ENCODE results near the gene ATG2B. TPM values are rescaled to one million over a fixed set of nuclear protein-coding genes. Genes with fewer than 3 reads are reported as not detected.

The ATG2B gene
- total and polyA plus RNA-seq, 2 experiments from 2014 or later = 3.9 to 18.2 TPM

DNA sequence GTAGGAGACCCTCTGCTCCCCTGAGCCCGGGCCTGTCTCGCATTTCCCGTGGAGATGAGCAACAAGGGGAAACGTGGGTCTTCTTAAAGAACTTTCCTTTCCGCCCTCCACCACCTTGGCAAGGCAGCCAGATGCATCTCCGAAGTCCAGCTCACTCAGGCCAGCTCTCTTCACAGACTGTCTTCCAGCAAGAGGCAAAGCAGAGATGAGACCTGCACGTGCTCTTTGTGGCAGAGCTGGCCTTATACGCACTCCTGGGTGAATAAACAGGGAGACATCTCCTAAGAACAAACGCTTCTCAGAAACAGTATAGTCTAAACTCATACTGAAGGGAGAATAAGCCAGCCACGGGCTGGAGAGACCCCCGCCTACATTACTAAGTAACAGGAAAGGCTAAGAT lies 108.5 kb downstream of the ATG2B start:
- TF ChIP-seq, protein P1, sequence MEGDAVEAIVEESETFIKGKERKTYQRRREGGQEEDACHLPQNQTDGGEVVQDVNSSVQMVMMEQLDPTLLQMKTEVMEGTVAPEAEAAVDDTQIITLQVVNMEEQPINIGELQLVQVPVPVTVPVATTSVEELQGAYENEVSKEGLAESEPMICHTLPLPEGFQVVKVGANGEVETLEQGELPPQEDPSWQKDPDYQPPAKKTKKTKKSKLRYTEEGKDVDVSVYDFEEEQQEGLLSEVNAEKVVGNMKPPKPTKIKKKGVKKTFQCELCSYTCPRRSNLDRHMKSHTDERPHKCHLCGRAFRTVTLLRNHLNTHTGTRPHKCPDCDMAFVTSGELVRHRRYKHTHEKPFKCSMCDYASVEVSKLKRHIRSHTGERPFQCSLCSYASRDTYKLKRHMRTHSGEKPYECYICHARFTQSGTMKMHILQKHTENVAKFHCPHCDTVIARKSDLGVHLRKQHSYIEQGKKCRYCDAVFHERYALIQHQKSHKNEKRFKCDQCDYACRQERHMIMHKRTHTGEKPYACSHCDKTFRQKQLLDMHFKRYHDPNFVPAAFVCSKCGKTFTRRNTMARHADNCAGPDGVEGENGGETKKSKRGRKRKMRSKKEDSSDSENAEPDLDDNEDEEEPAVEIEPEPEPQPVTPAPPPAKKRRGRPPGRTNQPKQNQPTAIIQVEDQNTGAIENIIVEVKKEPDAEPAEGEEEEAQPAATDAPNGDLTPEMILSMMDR (IDR thresholded peaks at IDR 0.05; ENCODE audit: low read depth, low read length) = no peak
- DNase-seq (ENCODE audit: low read depth in 1 of 2, low spot score in 1 of 2) = no peak
- Histone ChIP-seq H3K4me3 (no peak overlapping the region), H3K4me1 (ENCODE audit: low read depth) (peaks cover 7% of the 10 kb centered on the region), H3K9me3 (ENCODE audit: low read depth) (peaks cover 3% of the 10 kb centered on the region), H3K27ac (no peak overlapping the region), H3K27me3 (no peaks in the 10 kb centered on the region), H3K36me3 (no peaks in the 10 kb centered on the region)

DNA sequence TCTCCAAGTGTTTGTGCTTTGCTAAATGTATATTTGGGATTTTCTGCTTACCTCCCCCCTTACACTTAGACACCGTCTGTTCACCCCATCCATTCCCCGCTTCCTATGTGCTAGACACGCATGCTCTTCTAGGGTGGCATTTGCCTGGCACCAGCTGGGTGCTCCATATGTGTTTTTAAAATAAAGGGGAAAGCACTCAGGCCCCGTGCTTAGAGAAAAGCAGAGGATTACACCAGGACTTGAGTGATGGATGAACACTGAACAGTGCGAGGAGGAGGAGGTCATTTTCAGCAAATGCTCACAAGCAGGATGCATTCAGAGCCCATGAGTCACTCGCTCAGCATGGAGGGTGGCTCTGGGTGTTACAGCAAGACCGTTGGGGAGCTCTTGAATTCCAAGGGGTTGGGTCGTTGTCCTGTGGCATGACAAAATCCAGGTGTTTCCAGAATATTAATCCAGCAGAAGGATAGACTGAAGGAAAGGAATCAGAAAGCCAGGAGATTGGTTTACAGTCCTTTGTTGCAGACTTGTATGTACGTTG lies 110.1 kb downstream of the ATG2B start:
- no peaks in the 10 kb centered on the region for H3K36me3 ChIP-seq
- peak in 1 of 2 donors; percentile 92 for DNase-seq (ENCODE audit: low read depth in 1 of 2, low spot score in 1 of 2)
- H3K4me1 ChIP-seq (ENCODE audit: low read depth) = peaks cover 7% of the 10 kb centered on the region
- no peaks in the 10 kb centered on the region for H3K27me3 ChIP-seq
- TF ChIP-seq, protein P1 (IDR thresholded peaks at IDR 0.05; ENCODE audit: low read depth, low read length) = no peak
- H3K27ac ChIP-seq = no peak overlapping the region
- no peaks in the 10 kb centered on the region for H3K9me3 ChIP-seq (ENCODE audit: low read depth)
- no peak overlapping the region for H3K4me3 ChIP-seq

DNA sequence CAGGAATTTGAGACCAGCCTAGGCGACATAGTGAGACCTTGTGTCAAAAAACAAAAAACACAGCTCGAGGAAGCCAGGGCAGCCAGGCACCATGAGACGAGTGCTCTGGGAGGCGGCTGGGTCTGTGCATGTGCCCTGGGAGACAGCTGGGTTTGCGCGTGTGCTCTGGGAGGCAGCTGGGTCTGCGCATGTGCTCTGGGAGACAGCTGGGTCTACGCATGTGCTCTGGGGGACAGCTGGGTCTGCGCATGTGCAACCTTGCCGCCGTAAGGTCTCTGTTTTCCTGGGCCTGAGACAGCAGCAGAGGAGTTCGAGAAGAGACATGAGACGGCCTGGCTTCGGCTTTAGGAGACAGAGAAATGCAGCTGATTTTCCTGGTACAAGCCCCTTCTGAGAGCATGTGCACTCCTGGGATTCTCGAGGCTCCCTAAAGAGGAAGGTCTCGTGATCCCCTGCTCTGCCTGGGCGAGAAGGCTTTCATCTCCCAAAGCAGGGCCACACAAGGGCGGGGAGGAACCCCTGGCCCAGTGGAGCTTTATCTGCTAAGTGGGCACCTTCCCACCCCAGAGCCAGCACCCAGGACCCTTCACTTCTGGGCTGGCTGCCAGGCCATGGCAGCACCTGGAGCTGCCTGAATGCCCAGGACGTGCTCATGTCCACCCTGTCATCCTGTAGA lies 110.7 kb downstream of the ATG2B start:
- Histone ChIP-seq H3K4me3 (no peak overlapping the region), H3K27ac (no peak overlapping the region)
- TF ChIP-seq, protein P1 (IDR thresholded peaks at IDR 0.05; ENCODE audit: low read depth, low read length) = no peak

DNA sequence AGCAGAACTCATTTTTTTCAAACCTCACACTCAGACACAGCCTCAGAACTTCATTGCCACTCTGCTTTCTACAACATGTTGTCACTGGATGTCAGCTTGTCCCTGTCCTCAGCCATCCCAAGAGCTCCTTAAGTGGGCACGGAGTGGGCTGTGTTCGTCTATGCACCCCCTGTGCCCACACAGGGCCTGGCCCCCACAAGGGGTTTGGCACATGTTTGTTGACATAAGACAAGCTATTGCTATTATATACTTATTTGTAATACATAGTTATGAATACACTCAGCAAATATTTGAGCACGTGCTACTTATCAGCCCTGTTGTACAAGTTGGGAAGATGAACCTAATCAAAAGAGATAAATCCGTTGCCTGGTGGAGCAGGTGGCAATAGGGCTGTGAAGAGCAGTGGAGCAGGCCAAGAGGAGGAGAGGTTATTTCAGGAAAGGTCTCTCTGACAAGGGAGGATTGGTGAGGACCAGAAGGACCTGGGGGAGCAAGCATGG lies 111.4 kb downstream of the ATG2B start:
- Histone ChIP-seq H3K9me3 (ENCODE audit: low read depth) (no peaks in the 10 kb centered on the region), H3K4me3 (no peak overlapping the region), H3K27ac (no peak overlapping the region), H3K4me1 (ENCODE audit: low read depth) (peaks cover 7% of the 10 kb centered on the region), H3K36me3 (no peaks in the 10 kb centered on the region), H3K27me3 (no peaks in the 10 kb centered on the region)
- TF ChIP-seq, protein P1 (IDR thresholded peaks at IDR 0.05; ENCODE audit: low read depth, low read length) = no peak
- no peak for DNase-seq (ENCODE audit: low read depth in 1 of 2, low spot score in 1 of 2)

More for the DNA sequence above, 110.7 kb downstream of the ATG2B start:
- Histone ChIP-seq H3K9me3 (ENCODE audit: low read depth) (no peaks in the 10 kb centered on the region), H3K36me3 (no peaks in the 10 kb centered on the region), H3K4me1 (ENCODE audit: low read depth) (peaks cover 7% of the 10 kb centered on the region), H3K27me3 (no peaks in the 10 kb centered on the region)
- no peak for DNase-seq (ENCODE audit: low read depth in 1 of 2, low spot score in 1 of 2)

DNA sequence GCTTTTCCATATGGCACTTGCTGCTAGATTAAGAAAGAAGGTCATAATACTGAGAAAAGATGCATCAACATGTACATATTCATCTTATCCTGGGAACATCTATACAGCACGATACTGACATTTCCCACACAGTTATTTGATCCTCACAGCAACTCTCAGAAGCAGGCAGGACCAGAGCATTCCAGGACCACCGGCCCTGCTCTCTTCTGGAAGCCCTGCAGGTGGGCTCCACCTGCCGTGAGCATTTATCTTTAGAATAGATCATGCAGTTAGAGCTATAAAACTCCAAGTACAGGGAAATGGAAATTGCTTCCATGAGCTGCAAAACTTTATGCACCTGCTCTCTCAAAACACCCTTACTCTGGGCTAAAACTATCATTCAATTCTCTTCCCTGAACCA lies 112.7 kb downstream of the ATG2B start:
- no peak overlapping the region for H3K4me3 ChIP-seq
- DNase-seq (ENCODE audit: low read depth in 1 of 2, low spot score in 1 of 2) = no peak
- no peaks in the 10 kb centered on the region for H3K9me3 ChIP-seq (ENCODE audit: low read depth)
- no peaks in the 10 kb centered on the region for H3K27me3 ChIP-seq
- TF ChIP-seq, protein P1 (IDR thresholded peaks at IDR 0.05; ENCODE audit: low read depth, low read length) = no peak
- H3K27ac ChIP-seq = no peak overlapping the region
- H3K4me1 ChIP-seq (ENCODE audit: low read depth) = peaks cover 5% of the 10 kb centered on the region
- H3K36me3 ChIP-seq = no peaks in the 10 kb centered on the region
